AG04450 (cell line): ENCODE results near the gene ARF3. TPM values are rescaled to one million over a fixed set of nuclear protein-coding genes. Genes with fewer than 3 reads are reported as not detected.

Source experiments
- CTCF ChIA-PET: fragments of 300-600, 350-600 bp; formaldehyde crosslinking; extraction: SDS; loops from one replicate; lab custom pipeline; 2022; ENCODE audit warnings: antibody characterized with exemption, inconsistent platforms; lab: Charles Lee
- POLR2A ChIA-PET: fragments of 350-600 bp; formaldehyde crosslinking; extraction: SDS; loops from one replicate; lab custom pipeline; 2021; ENCODE audit warnings: antibody characterized with exemption, inconsistent platforms; lab: Yijun Ruan, JAX
- DNase-seq: peaks from one replicate; pipeline ENCODE4 v3.0.0-alpha.2; 2011; ENCODE audit warnings: low read depth, low spot score
- H3K27ac ChIP-seq: one replicate; pipeline ENCODE4 v1.5.1; 2012; ENCODE audit warnings: low read depth, low read length, control low read depth
- H3K27me3 ChIP-seq: one replicate; pipeline ENCODE4 v1.6.0; 2012; ENCODE audit warnings: low read length; ENCODE audit not compliant: control insufficient read depth, insufficient read depth
- H3K4me3 ChIP-seq: 2 replicates; pipeline ENCODE4 v1.5.1; 2011; ENCODE audit warnings: mild to moderate bottlenecking, low read depth, low read length, control low read depth
- H3K9me3 ChIP-seq: 2 replicates; pipeline ENCODE4 v1.5.1; 2012; ENCODE audit warnings: low read length; ENCODE audit not compliant: control insufficient read depth, insufficient read depth
- CTCF ChIP-seq: IDR thresholded peaks from 2 replicates; pipeline ENCODE4 v1.5.1; 2011; ENCODE audit warnings: low read depth, low read length, control low read depth, inconsistent platforms
- polyA plus RNA-seq: library from polyadenylated mRNA; depleted of rRNA; stranded (reverse); fragments of >200 nt; gene quantifications from 2 replicates; pipeline ENCODE4 v1.2.3, GENCODE V29; 2011

Gene ARF3
- polyA plus RNA-seq, 1 experiment, result 260 TPM

- ChIA-PET CTCF (interaction anchor here (1.0 to 11.8 kb wide), 4 partner anchors 12 to 129 kb away, joined by 3 to 95 read pairs (median 6); no protein-coding TSS in a partner anchor), POLR2A (interaction anchor here (0.5 kb wide), 1 partner anchor 48 kb away, joined by 6 read pairs; no protein-coding TSS in a partner anchor)
- Histone ChIP-seq H3K9me3 (peaks cover 5% of the 10 kb centered on the region; the same call in 1 of the 2 replicates), H3K27me3 (peaks cover 90% of the 10 kb centered on the region), H3K27ac (no peak overlapping the region), H3K4me3 (no peak overlapping the region; the same call in 1 of the 2 replicates)
- no peak for TF ChIP-seq CTCF
- DNase-seq, result no peak
Observed at GRCh38 chr12:48981757-48982157, 24.5 kb upstream of the ARF3 start.

GRCh38 chr12:48980953-48981756 is 23.9 kb upstream of the ARF3 start:
- ChIA-PET POLR2A (interaction anchor here (0.5 kb wide), 1 partner anchor 47 kb away, joined by 6 read pairs; no protein-coding TSS in a partner anchor), CTCF (interaction anchor here (1.0 to 11.8 kb wide), 4 partner anchors 13 to 128 kb away, joined by 3 to 95 read pairs (median 6); no protein-coding TSS in a partner anchor)
- Histone ChIP-seq H3K9me3 (peaks cover 5% of the 10 kb centered on the region; the same call in 1 of the 2 replicates), H3K27me3 (peaks cover 84% of the 10 kb centered on the region), H3K27ac (no peak overlapping the region), H3K4me3 (peak overlapping the region; percentile 36)
- TF ChIP-seq CTCF, result no peak
- DNase-seq, result no peak

GRCh38 chr12:48980389-48980952 is 23.2 kb upstream of the ARF3 start:
- CTCF ChIA-PET, result interaction anchor here (3.3 to 11.8 kb wide), 3 partner anchors 7 to 13 kb away, joined by 37 to 95 read pairs (median 46); no protein-coding TSS in a partner anchor
- H3K27me3 ChIP-seq, result peaks cover 81% of the 10 kb centered on the region
- no peak overlapping the region for H3K27ac ChIP-seq
- H3K9me3 ChIP-seq, result peaks cover 5% of the 10 kb centered on the region; the same call in 1 of the 2 replicates
- TF ChIP-seq CTCF, result no peak
- DNase-seq, result no peak
- no peak overlapping the region for H3K4me3 ChIP-seq
- POLR2A ChIA-PET, result no interaction called here

GRCh38 chr12:48979602-48980388 is 22.5 kb upstream of the ARF3 start:
- Histone ChIP-seq H3K4me3 (0 out of 2 replicates have a peak overlapping the region, but pooled peaks have one; percentile 2), H3K9me3 (peaks cover 5% of the 10 kb centered on the region; the same call in 1 of the 2 replicates), H3K27ac (no peak overlapping the region), H3K27me3 (peaks cover 74% of the 10 kb centered on the region)
- TF ChIP-seq CTCF, result no peak
- POLR2A ChIA-PET, result interaction anchor here (0.5 kb wide), 1 partner anchor 98 kb away, joined by 6 read pairs; no protein-coding TSS in a partner anchor
- DNase-seq, result no peak
- CTCF ChIA-PET, result interaction anchor here (0.9 to 11.8 kb wide), 5 partner anchors 7 to 22 kb away, joined by 3 to 95 read pairs (median 37); no protein-coding TSS in a partner anchor
